DND-41 (cell line): ENCODE measurements around the gene OSBPL10.

Source experiments
- ATAC-seq: fragments of 200-7000 bp; cut with Tn5 transposase; 3 replicates; pipeline ENCODE4 v1.9.1; 2021; ENCODE audit warnings: low read depth; ENCODE audit not compliant: insufficient read depth
- DNase-seq: peaks from one replicate; pipeline ENCODE4 v3.0.0-alpha.2; 2020
- H2AFZ ChIP-seq: 2 replicates; pipeline ENCODE4 v1.6.0; 2012; ENCODE audit warnings: low read depth, low read length
- H3K27ac ChIP-seq: 2 replicates; pipeline ENCODE4 v1.5.1; 2012; ENCODE audit warnings: low read length, inconsistent platforms
- H3K27me3 ChIP-seq: fragments of 200-600 bp; sonication (generic); 2 replicates; pipeline ENCODE4 v1.6.0; 2012; ENCODE audit warnings: low read length, mild to moderate bottlenecking, inconsistent platforms; ENCODE audit not compliant: insufficient read depth, poor library complexity
- H3K36me3 ChIP-seq: 2 replicates; pipeline ENCODE4 v1.5.1; 2012; ENCODE audit warnings: low read length, inconsistent platforms; ENCODE audit not compliant: insufficient read depth
- H3K4me1 ChIP-seq: 2 replicates; pipeline ENCODE4 v1.5.1; 2012; ENCODE audit warnings: mild to moderate bottlenecking, low read length; ENCODE audit not compliant: insufficient read depth
- H3K4me2 ChIP-seq: 2 replicates; pipeline ENCODE4 v1.6.0; 2012; ENCODE audit warnings: mild to moderate bottlenecking, moderate library complexity, low read length, inconsistent platforms; ENCODE audit not compliant: insufficient read depth
- H3K4me3 ChIP-seq, 2 experiments: fragments of 200-600 bp in 1 of 2; shearing (Covaris generic) in 1 of 2; 2 replicates each; pipeline ENCODE4 v1.5.1; 2012 to 2016; ENCODE audit warnings: inconsistent platforms in 2 of 2, low read length in 2 of 2, mild to moderate bottlenecking in 2 of 2, low read depth in 1 of 2, moderate library complexity in 1 of 2
- H3K79me2 ChIP-seq: 2 replicates; pipeline ENCODE4 v1.6.0; 2012; ENCODE audit warnings: low read length, inconsistent platforms; ENCODE audit not compliant: insufficient read depth
- H3K9ac ChIP-seq: 2 replicates; pipeline ENCODE4 v1.6.0; 2012; ENCODE audit warnings: low read depth, mild to moderate bottlenecking, inconsistent platforms, low read length, moderate library complexity
- H3K9me3 ChIP-seq: 2 replicates; pipeline ENCODE4 v1.5.1; 2012; ENCODE audit warnings: low read length, moderate library complexity, mild to moderate bottlenecking, inconsistent platforms; ENCODE audit not compliant: insufficient read depth, severe bottlenecking
- H4K20me1 ChIP-seq: 2 replicates; pipeline ENCODE4 v1.6.0; 2012; ENCODE audit warnings: low read length; ENCODE audit not compliant: insufficient read depth
- CTCF ChIP-seq: IDR thresholded peaks from 2 replicates; pipeline ENCODE4 v1.5.1; 2012; ENCODE audit warnings: borderline replicate concordance, low read length, moderate library complexity, mild to moderate bottlenecking; ENCODE audit not compliant: poor library complexity, severe bottlenecking; ENCODE audit errors: extremely low read depth
- EZH2 ChIP-seq: IDR thresholded peaks from 3 replicates; pipeline ENCODE4 v1.6.1; 2012; ENCODE audit warnings: borderline replicate concordance, low read depth, mild to moderate bottlenecking, moderate library complexity, low read length, inconsistent platforms; ENCODE audit not compliant: severe bottlenecking

Gene OSBPL10

GRCh38 chr3:31673950-31674349, 307.1 kb downstream of the OSBPL10 start:
- H2AFZ ChIP-seq: no peak overlapping the region
- no peaks in the 10 kb centered on the region for H3K36me3 ChIP-seq
- H3K4me3 ChIP-seq: no peak overlapping the region
- DNase-seq (no peak), ATAC-seq (no peak)
- TF ChIP-seq EZH2 (no peak), CTCF (no peak)
- no peaks in the 10 kb centered on the region for H3K27me3 ChIP-seq
- H3K4me2 ChIP-seq: no peak overlapping the region
- no peak overlapping the region for H3K9ac ChIP-seq
- no peaks in the 10 kb centered on the region for H4K20me1 ChIP-seq
- H3K9me3 ChIP-seq: no peaks in the 10 kb centered on the region
- no peak overlapping the region for H3K27ac ChIP-seq
- H3K79me2 ChIP-seq: no peaks in the 10 kb centered on the region
- H3K4me1 ChIP-seq: no peaks in the 10 kb centered on the region

DNA sequence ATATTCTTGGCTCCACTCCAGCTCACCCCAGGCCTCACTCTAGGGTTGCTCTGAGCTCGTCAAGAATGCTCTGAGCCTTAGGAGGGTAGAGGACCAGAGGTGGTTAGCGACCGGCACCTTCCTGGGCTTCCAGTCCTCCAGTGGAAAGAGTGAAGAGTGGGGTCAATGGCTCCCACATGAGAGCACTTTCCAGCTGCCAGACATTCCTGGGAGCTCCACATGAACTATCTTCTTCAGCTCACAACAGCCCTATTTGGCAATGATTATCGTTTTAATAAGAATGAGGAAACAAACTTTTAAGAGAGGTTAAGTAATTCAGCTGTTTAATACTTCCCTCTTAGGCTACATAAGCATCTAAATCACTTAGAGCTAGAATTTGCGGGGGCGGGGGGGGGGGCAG, 309.1 kb downstream of the OSBPL10 start:
- ATAC-seq: no peak
- no peak overlapping the region for H3K4me2 ChIP-seq
- H3K27ac ChIP-seq: no peak overlapping the region
- H3K9ac ChIP-seq: no peak overlapping the region
- H2AFZ ChIP-seq: no peak overlapping the region
- H3K4me1 ChIP-seq: no peaks in the 10 kb centered on the region
- no peaks in the 10 kb centered on the region for H4K20me1 ChIP-seq
- TF ChIP-seq EZH2: no peak
- TF ChIP-seq CTCF: no peak
- H3K9me3 ChIP-seq: no peaks in the 10 kb centered on the region
- H3K36me3 ChIP-seq: no peaks in the 10 kb centered on the region
- no peaks in the 10 kb centered on the region for H3K27me3 ChIP-seq
- H3K4me3 ChIP-seq: no peak overlapping the region
- H3K79me2 ChIP-seq: no peaks in the 10 kb centered on the region
- DNase-seq: no peak

- no peaks in the 10 kb centered on the region for H3K4me1 ChIP-seq
- H3K9ac ChIP-seq: no peak overlapping the region
- no peak for ATAC-seq
- DNase-seq: no peak
- no peak overlapping the region for H2AFZ ChIP-seq
- no peaks in the 10 kb centered on the region for H3K27me3 ChIP-seq
- no peaks in the 10 kb centered on the region for H4K20me1 ChIP-seq
- H3K9me3 ChIP-seq: no peaks in the 10 kb centered on the region
- H3K27ac ChIP-seq: no peak overlapping the region
- no peaks in the 10 kb centered on the region for H3K79me2 ChIP-seq
- no peak for TF ChIP-seq EZH2
- no peak for TF ChIP-seq CTCF
- no peak overlapping the region for H3K4me3 ChIP-seq
- no peak overlapping the region for H3K4me2 ChIP-seq
- H3K36me3 ChIP-seq: no peaks in the 10 kb centered on the region
These were observed 309.6 kb downstream of the OSBPL10 start for GRCh38 chr3:31671451-31671850.

GRCh38 chr3:31670722-31671121, 310.3 kb downstream of the OSBPL10 start:
- DNase-seq (no peak), ATAC-seq (no peak)
- Histone ChIP-seq H3K36me3 (no peaks in the 10 kb centered on the region), H3K4me2 (no peak overlapping the region), H3K4me3 (no peak overlapping the region), H3K9me3 (no peaks in the 10 kb centered on the region), H3K4me1 (no peaks in the 10 kb centered on the region), H3K79me2 (no peaks in the 10 kb centered on the region), H3K27ac (no peak overlapping the region), H2AFZ (no peak overlapping the region), H3K9ac (no peak overlapping the region), H4K20me1 (no peaks in the 10 kb centered on the region), H3K27me3 (no peaks in the 10 kb centered on the region)
- no peak for TF ChIP-seq EZH2
- TF ChIP-seq CTCF: no peak
